Left lung (tissue), 14 donors: ENCODE results near the gene ARMC5. TPM values are rescaled to one million over a fixed set of nuclear protein-coding genes. Genes with fewer than 3 reads are reported as not detected.

Experiments
- ATAC-seq: fragments of 200-7000 bp; cut with Tn5 transposase; one replicate; pipeline ENCODE4 v1.9.1; 2020; ENCODE audit warnings: moderate library complexity
- DNase-seq, 4 donors: peaks; one replicate each; pipeline ENCODE4 v3.0.0-alpha.2; 2013 to 2020
- H3K27ac ChIP-seq, 2 donors: fragments of 200-600 bp; sonication (generic) in 1 of 2; one replicate each; pipeline versions ENCODE4 v1.5.0 to v1.8.0; 2020 to 2021
- H3K27me3 ChIP-seq, 2 donors: fragments of 200-600 bp; sonication (generic) in 1 of 2; one replicate each; pipeline versions ENCODE4 v1.5.0 to v1.8.0; 2020 to 2021
- H3K36me3 ChIP-seq, 2 donors: fragments of 200-600 bp; sonication (generic) in 1 of 2; one replicate each; pipeline versions ENCODE4 v1.5.0 to v1.8.0; 2020 to 2021
- H3K4me1 ChIP-seq, 2 donors: fragments of 200-600 bp; one replicate each; pipeline ENCODE4 v1.8.0; 2021
- H3K4me3 ChIP-seq, 2 donors: fragments of 200-600 bp; sonication (generic) in 1 of 2; one replicate each; pipeline versions ENCODE4 v1.5.0 to v1.8.0; 2020 to 2021; ENCODE audit warnings: mild to moderate bottlenecking in 1 of 2
- H3K9me3 ChIP-seq, 2 donors: fragments of 200-600 bp; sonication (generic) in 1 of 2; one replicate each; pipeline versions ENCODE4 v1.5.0 to v1.8.0; 2020 to 2021
- CTCF ChIP-seq, 2 donors: fragments of 200-600 bp; sonication (generic) in 1 of 2; IDR thresholded peaks; one replicate each; pipeline versions ENCODE4 v1.5.0 to v1.8.0; 2021; ENCODE audit warnings: antibody characterized with exemption in 2 of 2
- intact Hi-C, 2 donors: fragments of 100-400 bp; cut with DNase I; formaldehyde crosslinking; loops; one replicate each; pipeline versions ENCODE4 v1.11.2 to v1.14.2; 2022
- long read RNA-seq, 12 donors: library from polyadenylated mRNA in 2 of 12; unstranded in 2 of 12; transcript quantifications; one replicate each; pipeline ENCODE4 v2.0.0 and lab custom pipeline, GENCODE V29; 2019 to 2026
- polyA plus RNA-seq, 6 donors: library from polyadenylated mRNA; unstranded; fragments of 120-200 nt; gene quantifications; one replicate each; pipeline ENCODE4 v1.2.1, GENCODE V29; 2013; ENCODE audit not compliant: insufficient read length in 6 of 6
- total RNA-seq, 2 donors: library from RNA; stranded (reverse); fragmentation: NEBNext Ultra II Directional; extraction: Animal tissue kit (Norgen Biotek cat#: 25700); gene quantifications; one replicate each; pipeline ENCODE4 v1.2.1, GENCODE V29; 2021
- donor health status: DM: no; HTN: yes; CAD: no.
- donor health status: DM: no; HTN: no; CAD: no.

The ARMC5 gene
- total RNA-seq: 10 to 100 TPM in 1 of 2 donors, 1 to 10 TPM in 1; 8.5 to 10.1 TPM
- polyA plus RNA-seq: 10 to 100 TPM in 4 of 6 donors, 1 to 10 TPM in 2; 9.3 to 14.8 (median 11.5) TPM
- long read RNA-seq, donor 1, full-length matches to known transcripts: 9 of 48 reads
- long read RNA-seq, donor 1, partial matches to known transcripts: 31 of 48 reads
- long read RNA-seq, donor 1, other reads (novel, unspliced or antisense): 8 of 48 reads
- long read RNA-seq, donor 2, full-length matches to known transcripts: 6 of 6 reads
- long read RNA-seq, donor 2, partial matches to known transcripts: 0 of 6 reads
- long read RNA-seq, donor 2, other reads (novel, unspliced or antisense): 0 of 6 reads
- long read RNA-seq, donor 3, full-length matches to known transcripts: 5 of 5 reads
- long read RNA-seq, donor 3, partial matches to known transcripts: 0 of 5 reads
- long read RNA-seq, donor 3, other reads (novel, unspliced or antisense): 0 of 5 reads
- long read RNA-seq, donor 4: 0 reads
- long read RNA-seq, donor 5, full-length matches to known transcripts: 5 of 5 reads
- long read RNA-seq, donor 5, partial matches to known transcripts: 0 of 5 reads
- long read RNA-seq, donor 5, other reads (novel, unspliced or antisense): 0 of 5 reads
- long read RNA-seq, donor 6, transcript ARMC5-201 (6 exons, 3,612 nt): major isoform, 5 of 5 reads
- long read RNA-seq, donor 6, partial matches to known transcripts: 0 of 5 reads
- long read RNA-seq, donor 6, other reads (novel, unspliced or antisense): 0 of 5 reads
- long read RNA-seq, donor 7, partial matches to known transcripts: 0 of 8 reads
- long read RNA-seq, donor 7, other reads (novel, unspliced or antisense): 0 of 8 reads
- long read RNA-seq, donor 8, full-length matches to known transcripts: 10 of 10 reads
- long read RNA-seq, donor 8, partial matches to known transcripts: 0 of 10 reads
- long read RNA-seq, donor 8, other reads (novel, unspliced or antisense): 0 of 10 reads
- long read RNA-seq, donor 9: 0 reads
- long read RNA-seq, donor 10: 0 reads
- long read RNA-seq, donor 11: 0 reads
- long read RNA-seq, donor 12, partial matches to known transcripts: 0 of 5 reads
- long read RNA-seq, donor 12, other reads (novel, unspliced or antisense): 0 of 5 reads

GRCh38 chr16:31458844-31459686 is at the start of gene ARMC5:
ARMC5 (plus strand) TSS chr16:31459501; CDS start chr16:31459525, 24 bp downstream.
- intact Hi-C loops: no loop called here
- DNase-seq: peak; percentile 98 to 99 (median 98)
- Histone ChIP-seq H3K27me3 (no peaks in the 10 kb centered on the region), H3K27ac (peak within 1 kb of the TSS; percentile 99 to 100), H3K9me3 (no peaks in the 10 kb centered on the region), H3K4me1 (peaks cover 23 to 59% of the 10 kb centered on the region in 2 donors), H3K36me3 (peaks cover 0 to 24% of the 10 kb centered on the region in 2 donors), H3K4me3 (peak within 1 kb of the TSS; percentile 79 to 82)
- peak; percentile 42 to 51 for TF ChIP-seq CTCF (IDR thresholded peaks at IDR 0.05)
- peak; percentile 87 for ATAC-seq

- intact Hi-C loops: no loop called here
- Histone ChIP-seq H3K4me1 (no peaks in the 10 kb centered on the region), H3K36me3 (no peaks in the 10 kb centered on the region), H3K27me3 (peaks cover 0 to 20% of the 10 kb centered on the region in 2 donors), H3K4me3 (no peak overlapping the region), H3K27ac (no peak overlapping the region), H3K9me3 (no peaks in the 10 kb centered on the region)
- TF ChIP-seq CTCF (IDR thresholded peaks at IDR 0.05): no peak
- DNase-seq (no peak), ATAC-seq (no peak)
Measured at GRCh38 chr16:31410082-31410481, 49.2 kb upstream of the ARMC5 start.

GRCh38 chr16:31411024-31411844 is 48.1 kb upstream of the ARMC5 start:
- no peak overlapping the region for H3K4me3 ChIP-seq
- no peaks in the 10 kb centered on the region for H3K4me1 ChIP-seq
- ATAC-seq: no peak
- TF ChIP-seq CTCF (IDR thresholded peaks at IDR 0.05): no peak
- no peak overlapping the region for H3K27ac ChIP-seq
- peaks cover 0 to 20% of the 10 kb centered on the region in 2 donors for H3K27me3 ChIP-seq
- intact Hi-C loops: no loop called here
- DNase-seq: no peak
- no peaks in the 10 kb centered on the region for H3K36me3 ChIP-seq
- no peaks in the 10 kb centered on the region for H3K9me3 ChIP-seq

GRCh38 chr16:31412750-31413149 is 46.6 kb upstream of the ARMC5 start:
- H3K36me3 ChIP-seq: no peaks in the 10 kb centered on the region
- DNase-seq: no peak
- no peaks in the 10 kb centered on the region for H3K9me3 ChIP-seq
- H3K27me3 ChIP-seq: peaks cover 0 to 20% of the 10 kb centered on the region in 2 donors
- intact Hi-C loops: no loop called here
- H3K27ac ChIP-seq: no peak overlapping the region
- H3K4me1 ChIP-seq: no peaks in the 10 kb centered on the region
- H3K4me3 ChIP-seq: no peak overlapping the region
- ATAC-seq: no peak
- TF ChIP-seq CTCF (IDR thresholded peaks at IDR 0.05): no peak
